ENCODE measurements around the gene SPOCD1.

DNA sequence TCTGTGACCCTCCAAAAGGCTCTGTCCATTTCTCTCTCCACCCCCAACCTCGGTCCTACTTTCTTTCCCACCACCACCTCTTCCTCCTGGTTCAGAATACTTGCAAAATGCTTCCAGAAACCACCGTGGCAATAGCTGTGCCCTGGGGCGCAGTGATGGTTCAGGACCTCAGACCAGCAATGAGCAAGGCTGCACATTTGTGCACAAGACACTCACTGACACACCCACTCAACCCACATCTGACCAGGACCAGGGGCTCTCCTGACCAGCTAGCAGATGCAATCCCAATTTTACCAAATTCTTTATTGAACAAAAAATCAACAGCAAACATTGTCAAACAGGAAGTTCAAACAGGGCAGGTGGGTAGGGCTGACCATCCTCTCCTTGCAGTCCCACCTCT is 25.7 kb downstream of the SPOCD1 start:
- no peak for TF ChIP-seq POLR2A (IDR thresholded peaks at IDR 0.05)
- TF ChIP-seq, protein P1, sequence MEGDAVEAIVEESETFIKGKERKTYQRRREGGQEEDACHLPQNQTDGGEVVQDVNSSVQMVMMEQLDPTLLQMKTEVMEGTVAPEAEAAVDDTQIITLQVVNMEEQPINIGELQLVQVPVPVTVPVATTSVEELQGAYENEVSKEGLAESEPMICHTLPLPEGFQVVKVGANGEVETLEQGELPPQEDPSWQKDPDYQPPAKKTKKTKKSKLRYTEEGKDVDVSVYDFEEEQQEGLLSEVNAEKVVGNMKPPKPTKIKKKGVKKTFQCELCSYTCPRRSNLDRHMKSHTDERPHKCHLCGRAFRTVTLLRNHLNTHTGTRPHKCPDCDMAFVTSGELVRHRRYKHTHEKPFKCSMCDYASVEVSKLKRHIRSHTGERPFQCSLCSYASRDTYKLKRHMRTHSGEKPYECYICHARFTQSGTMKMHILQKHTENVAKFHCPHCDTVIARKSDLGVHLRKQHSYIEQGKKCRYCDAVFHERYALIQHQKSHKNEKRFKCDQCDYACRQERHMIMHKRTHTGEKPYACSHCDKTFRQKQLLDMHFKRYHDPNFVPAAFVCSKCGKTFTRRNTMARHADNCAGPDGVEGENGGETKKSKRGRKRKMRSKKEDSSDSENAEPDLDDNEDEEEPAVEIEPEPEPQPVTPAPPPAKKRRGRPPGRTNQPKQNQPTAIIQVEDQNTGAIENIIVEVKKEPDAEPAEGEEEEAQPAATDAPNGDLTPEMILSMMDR (IDR thresholded peaks at IDR 0.05) = no peak

Measured in prostate gland (tissue), 2 donors.